Brain microvascular endothelial cell (primary cell): ENCODE data around the gene PRH1.

Experiments used
- DNase-seq: peaks from one replicate; pipeline ENCODE4 v3.0.0-alpha.2; 2020
- H3K27ac ChIP-seq: fragments of 250-450 bp; sonication (Bioruptor Pico); 2 replicates; pipeline ENCODE4 v1.5.1; 2020; ENCODE audit warnings: mild to moderate bottlenecking, moderate library complexity
- H3K27me3 ChIP-seq: fragments of 250-450 bp; sonication (Bioruptor Pico); replicated peaks from 2 replicates; pipeline ENCODE4 v1.5.1; 2020; ENCODE audit warnings: mild to moderate bottlenecking
- H3K36me3 ChIP-seq: fragments of 250-450 bp; sonication (Bioruptor Pico); replicated peaks from 2 replicates; pipeline ENCODE4 v1.5.1; 2020; ENCODE audit warnings: mild to moderate bottlenecking
- H3K4me3 ChIP-seq: 2 replicates; pipeline ENCODE4 v1.5.1; 2011; ENCODE audit warnings: low read depth, mild to moderate bottlenecking, control low read depth, low read length, moderate library complexity
- in situ Hi-C: cut with HindIII; loops from 2 replicates; pipeline ENCODE4 v1.10.0; 2017; ENCODE audit warnings: low sequenced_read_pairs, low pct_ligation_motif_present
- TF ChIP-seq, protein P1 (sequence below): IDR thresholded peaks from 2 replicates; pipeline ENCODE4 v1.5.1; 2011; ENCODE audit warnings: low read depth, mild to moderate bottlenecking, moderate library complexity, low read length, control low read depth, inconsistent platforms; ENCODE audit errors: missing control alignments

Gene PRH1

DNA sequence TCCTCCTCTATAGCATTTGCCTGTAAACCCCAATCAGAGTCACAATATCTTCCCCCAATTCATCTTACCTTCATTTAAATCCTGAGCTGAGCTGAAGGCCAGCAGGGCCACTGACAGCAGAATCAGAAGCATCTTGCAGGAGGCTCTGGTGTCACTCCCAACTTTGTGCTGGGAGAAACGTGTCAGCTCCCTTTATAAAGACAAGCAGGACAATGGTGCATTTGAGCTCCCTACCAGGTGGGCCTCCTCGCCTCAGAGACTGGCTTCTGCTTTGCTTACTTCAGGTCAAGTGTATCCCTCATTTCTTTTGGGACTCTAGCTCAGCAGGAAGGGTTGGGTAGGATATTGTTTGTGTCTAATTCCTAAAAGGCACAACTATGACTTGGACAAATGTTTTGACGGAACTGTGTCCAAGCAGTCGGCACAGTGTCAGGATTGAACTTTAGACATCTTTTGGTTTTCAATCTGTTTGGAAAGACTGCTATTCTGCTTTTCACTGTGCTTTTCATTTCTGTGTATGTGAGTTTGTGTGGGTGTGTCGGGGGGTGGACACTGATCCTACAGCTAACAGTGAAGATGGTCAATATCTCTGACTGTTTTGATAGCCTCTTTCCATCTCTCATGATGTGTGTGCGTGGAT is at the start of gene PRH1:
PRH1 (minus strand) TSS at position 170 of the 640 bp plus-strand sequence; CDS start at position 132, 38 bp downstream.
- Histone ChIP-seq H3K4me3 (no peak within 1 kb of the TSS), H3K27ac (no peak within 1 kb of the TSS), H3K27me3 (no peaks in the 10 kb centered on the region), H3K36me3 (no peaks in the 10 kb centered on the region)
- in situ Hi-C loops = no loop called here
- TF ChIP-seq, protein P1, sequence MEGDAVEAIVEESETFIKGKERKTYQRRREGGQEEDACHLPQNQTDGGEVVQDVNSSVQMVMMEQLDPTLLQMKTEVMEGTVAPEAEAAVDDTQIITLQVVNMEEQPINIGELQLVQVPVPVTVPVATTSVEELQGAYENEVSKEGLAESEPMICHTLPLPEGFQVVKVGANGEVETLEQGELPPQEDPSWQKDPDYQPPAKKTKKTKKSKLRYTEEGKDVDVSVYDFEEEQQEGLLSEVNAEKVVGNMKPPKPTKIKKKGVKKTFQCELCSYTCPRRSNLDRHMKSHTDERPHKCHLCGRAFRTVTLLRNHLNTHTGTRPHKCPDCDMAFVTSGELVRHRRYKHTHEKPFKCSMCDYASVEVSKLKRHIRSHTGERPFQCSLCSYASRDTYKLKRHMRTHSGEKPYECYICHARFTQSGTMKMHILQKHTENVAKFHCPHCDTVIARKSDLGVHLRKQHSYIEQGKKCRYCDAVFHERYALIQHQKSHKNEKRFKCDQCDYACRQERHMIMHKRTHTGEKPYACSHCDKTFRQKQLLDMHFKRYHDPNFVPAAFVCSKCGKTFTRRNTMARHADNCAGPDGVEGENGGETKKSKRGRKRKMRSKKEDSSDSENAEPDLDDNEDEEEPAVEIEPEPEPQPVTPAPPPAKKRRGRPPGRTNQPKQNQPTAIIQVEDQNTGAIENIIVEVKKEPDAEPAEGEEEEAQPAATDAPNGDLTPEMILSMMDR = no peak
- no peak for DNase-seq

DNA sequence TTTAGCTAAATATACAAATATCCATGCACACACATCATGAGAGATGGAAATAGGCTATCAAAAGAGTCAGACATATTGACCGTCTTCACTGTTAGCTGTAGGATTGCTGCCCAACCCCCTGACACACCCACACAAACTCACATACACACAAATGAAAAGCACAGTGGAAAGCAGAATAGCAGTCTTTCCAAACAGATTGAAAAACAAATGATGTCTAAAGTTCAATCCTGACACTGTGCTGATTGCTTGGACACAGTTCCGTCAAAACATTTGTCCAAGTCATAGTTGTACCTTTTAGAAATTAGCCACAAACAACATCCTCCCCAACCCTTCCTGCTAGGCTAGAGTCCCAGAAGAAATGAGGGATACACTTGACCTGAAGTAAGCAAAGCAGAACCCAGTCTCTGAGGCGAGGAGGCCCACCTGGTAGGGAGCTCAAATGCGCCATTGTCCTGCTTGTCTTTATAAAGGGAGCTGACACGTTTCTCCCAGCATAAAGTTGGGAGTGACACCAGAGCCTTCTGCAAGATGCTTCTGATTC is 44.8 kb upstream of the PRH1 start, which contains the start of gene PRH2:
PRH2 (plus strand) TSS at position 491 of the 541 bp plus-strand sequence; CDS start at position 529, 38 bp downstream.
- in situ Hi-C loops = no loop called here
- TF ChIP-seq, protein P1 = no peak
- Histone ChIP-seq H3K27ac (no peak within 1 kb of the TSS), H3K36me3 (no peaks in the 10 kb centered on the region), H3K27me3 (no peaks in the 10 kb centered on the region), H3K4me3 (no peak within 1 kb of the TSS)
- no peak for DNase-seq

DNA sequence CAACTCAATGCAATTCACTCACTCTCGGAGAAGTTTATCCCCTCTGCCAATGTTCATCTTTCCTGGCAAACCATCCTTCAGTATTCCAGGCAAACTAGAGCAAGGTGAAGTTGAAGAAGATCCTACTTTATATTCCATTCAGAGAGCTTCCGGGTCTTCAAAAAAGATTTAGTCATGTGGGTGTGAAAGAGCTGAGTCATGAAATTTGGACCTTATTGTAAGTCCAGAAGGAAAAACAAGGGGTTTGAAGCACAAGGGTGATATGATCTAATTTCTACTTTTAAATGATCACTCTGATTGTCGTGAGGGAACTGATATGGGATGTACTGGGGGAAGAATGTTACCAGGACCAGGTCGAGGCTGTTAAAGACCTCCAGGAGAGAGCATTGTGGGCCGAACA is 42.2 kb upstream of the PRH1 start:
- Histone ChIP-seq H3K27ac (no peak overlapping the region), H3K27me3 (no peaks in the 10 kb centered on the region), H3K4me3 (no peak overlapping the region), H3K36me3 (no peaks in the 10 kb centered on the region)
- DNase-seq = no peak
- in situ Hi-C loops = no loop called here
- TF ChIP-seq, protein P1 = no peak

DNA sequence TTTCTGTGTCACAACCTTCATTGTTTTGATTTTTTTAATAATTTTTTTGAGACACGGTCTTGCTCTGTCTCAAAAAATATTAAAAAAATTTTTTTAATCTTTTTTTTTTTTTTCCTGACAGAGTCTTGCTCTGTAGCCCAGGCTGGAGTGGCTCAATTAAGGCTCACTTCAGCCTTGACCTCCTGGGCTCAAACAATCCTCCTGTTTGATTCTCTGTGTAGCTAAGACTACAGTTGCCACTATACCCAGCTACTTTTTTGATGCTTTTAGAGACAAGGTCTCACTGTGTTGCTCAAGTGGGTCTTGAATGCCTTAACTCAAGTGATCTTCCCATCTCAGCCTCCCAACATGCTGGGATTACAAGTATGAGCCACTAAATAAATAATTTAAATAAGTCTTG is 35.8 kb upstream of the PRH1 start:
- DNase-seq = no peak
- Histone ChIP-seq H3K36me3 (no peaks in the 10 kb centered on the region), H3K4me3 (no peak overlapping the region), H3K27me3 (no peaks in the 10 kb centered on the region), H3K27ac (no peak overlapping the region)
- TF ChIP-seq, protein P1 = no peak
- in situ Hi-C loops = no loop called here

DNA sequence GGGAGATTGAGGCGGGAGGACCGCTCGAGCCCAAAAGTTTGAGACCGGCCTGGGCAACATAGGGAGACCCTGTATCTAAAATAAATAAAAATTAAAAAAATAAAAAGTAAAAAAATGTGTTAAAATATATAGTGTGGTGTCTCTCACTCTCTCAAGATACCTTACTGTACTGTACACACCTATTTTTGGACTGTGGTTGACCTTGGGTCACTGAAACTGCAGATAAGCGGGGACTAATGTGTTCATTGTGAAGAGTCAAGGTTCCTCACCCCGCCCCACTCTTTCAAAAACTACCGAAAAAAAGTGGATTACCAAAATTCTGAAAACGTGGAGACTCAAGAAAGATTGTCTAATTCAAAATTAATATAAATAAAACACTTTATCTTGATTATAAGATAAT is 26.3 kb upstream of the PRH1 start:
- no peaks in the 10 kb centered on the region for H3K27me3 ChIP-seq
- no peak for DNase-seq
- in situ Hi-C loops = no loop called here
- H3K27ac ChIP-seq = no peak overlapping the region
- TF ChIP-seq, protein P1 = no peak
- H3K36me3 ChIP-seq = no peaks in the 10 kb centered on the region
- H3K4me3 ChIP-seq = no peak overlapping the region
